PC-9 (cell line): ENCODE results near the gene TRIM38. TPM values are rescaled to one million over a fixed set of nuclear protein-coding genes. Genes with fewer than 3 reads are reported as not detected.

Source experiments
- BruUV-seq: library from RNA; stranded (reverse); fragments of 400-500 nt; replicated peaks from 2 replicates; lab custom pipeline; 2021; lab: Mats Ljungman, UMichigan
- CTCF ChIA-PET: fragments of 300-600 bp; sonication (Branson Sonifier 250); formaldehyde crosslinking; loops from one replicate; lab custom pipeline; 2022; ENCODE audit warnings: antibody characterized with exemption; lab: Charles Lee
- POLR2A ChIA-PET: fragments of 300-600 bp; sonication (Branson Sonifier 250); formaldehyde crosslinking; loops from one replicate; lab custom pipeline; 2022; ENCODE audit warnings: antibody characterized with exemption; ENCODE audit not compliant: unreplicated experiment; lab: Charles Lee
- DNase-seq, 2 experiments: peaks; one replicate each; pipeline versions ENCODE4 v3.0.0 to v3.0.0-alpha.2; 2015 to 2022; ENCODE audit warnings: mixed read lengths in 1 of 2
- H2AFZ ChIP-seq: fragments of 200-600 bp; sonication (generic); 2 replicates; pipeline ENCODE4 v1.8.1; 2017; ENCODE audit warnings: antibody characterized with exemption
- H3F3A ChIP-seq: fragments of 200-600 bp; sonication (generic); 2 replicates; pipeline ENCODE4 v1.8.1; 2017; ENCODE audit warnings: antibody characterized with exemption, mild to moderate bottlenecking, low read depth; ENCODE audit not compliant: insufficient read depth
- H3K27ac ChIP-seq: fragments of 200-600 bp; sonication (generic); 2 replicates; pipeline ENCODE4 v1.6.1; 2016; ENCODE audit warnings: mixed run types
- H3K27me3 ChIP-seq: fragments of 200-600 bp; sonication (generic); 2 replicates; pipeline ENCODE4 v1.6.1; 2016; ENCODE audit warnings: low read depth, mixed run types; ENCODE audit not compliant: insufficient read depth
- H3K36me3 ChIP-seq: fragments of 200-600 bp; sonication (generic); 2 replicates; pipeline ENCODE4 v1.6.1; 2016; ENCODE audit warnings: low read depth, mixed run types
- H3K4me1 ChIP-seq: fragments of 200-600 bp; sonication (generic); replicated peaks from 2 replicates; pipeline ENCODE4 v1.6.1; 2016; ENCODE audit warnings: mixed run types; ENCODE audit not compliant: insufficient read depth
- H3K4me2 ChIP-seq: fragments of 200-600 bp; sonication (generic); 2 replicates; pipeline ENCODE4 v1.6.1; 2017; ENCODE audit warnings: mixed run types
- H3K4me3 ChIP-seq: fragments of 200-600 bp; sonication (generic); 2 replicates; pipeline ENCODE4 v1.6.1; 2016; ENCODE audit warnings: mixed run types
- H3K79me2 ChIP-seq: fragments of 200-600 bp; sonication (generic); 2 replicates; pipeline ENCODE4 v1.6.1; 2017; ENCODE audit warnings: low read depth, mixed run types
- H3K9me2 ChIP-seq: fragments of 200-600 bp; sonication (generic); 2 replicates; pipeline ENCODE4 v1.8.1; 2017; ENCODE audit warnings: mild to moderate bottlenecking; ENCODE audit not compliant: insufficient read depth
- H3K9me3 ChIP-seq: fragments of 200-600 bp; sonication (generic); 2 replicates; pipeline ENCODE4 v1.8.1; 2016; ENCODE audit warnings: low read depth; ENCODE audit not compliant: insufficient read depth
- H4K20me1 ChIP-seq: fragments of 200-600 bp; sonication (generic); 2 replicates; pipeline ENCODE4 v1.8.1; 2017; ENCODE audit not compliant: insufficient read depth
- CTCF ChIP-seq: fragments of 200-600 bp; sonication (generic); conservative IDR thresholded peaks from 2 replicates; pipeline ENCODE4 v1.6.1; 2017; ENCODE audit warnings: mixed run types, antibody characterized with exemption, mild to moderate bottlenecking, moderate library complexity
- EZH2 ChIP-seq: fragments of 200-600 bp; sonication (generic); IDR thresholded peaks from 2 replicates; pipeline ENCODE4 v1.8.0; 2017; ENCODE audit warnings: antibody characterized with exemption, low read depth
- intact Hi-C: fragments of 100-400 bp; cut with micrococcal nuclease; formaldehyde crosslinking; loops from one replicate; pipeline ENCODE4 v1.10.0; 2022; ENCODE audit not compliant: unreplicated experiment
- total RNA-seq: library from RNA; stranded (reverse); gene quantifications from 2 replicates; pipeline ENCODE4 v1.2.3, GENCODE V29; 2021

Gene TRIM38
- total RNA-seq, 1 experiment from 2014 or later: 31.3 TPM

GRCh38 chr6:25987845-25988244, 25.2 kb downstream of the TRIM38 start:
- CTCF ChIA-PET: no interaction called here
- Histone ChIP-seq H3K79me2 (no peaks in the 10 kb centered on the region), H4K20me1 (no peaks in the 10 kb centered on the region), H3K4me2 (no peak overlapping the region), H3K9me2 (no peaks in the 10 kb centered on the region), H2AFZ (no peak overlapping the region), H3F3A (peaks cover 17% of the 10 kb centered on the region), H3K4me3 (no peak overlapping the region), H3K9me3 (no peaks in the 10 kb centered on the region), H3K4me1 (peaks cover 6% of the 10 kb centered on the region; the same call in 1 of the 2 replicates), H3K27me3 (no peaks in the 10 kb centered on the region), H3K27ac (no peak overlapping the region), H3K36me3 (peaks cover 19% of the 10 kb centered on the region; the same call in 1 of the 2 replicates)
- BruUV-seq: no TSS peak
- intact Hi-C loops: no loop called here
- POLR2A ChIA-PET: no interaction called here
- TF ChIP-seq EZH2 (no peak), CTCF (no peak)
- DNase-seq: no peak

- no TSS peak for BruUV-seq
- no peaks in the 10 kb centered on the region for H4K20me1 ChIP-seq
- H3K9me2 ChIP-seq: no peaks in the 10 kb centered on the region
- peaks cover 21% of the 10 kb centered on the region for H3F3A ChIP-seq
- H3K4me3 ChIP-seq: no peak overlapping the region
- no peak overlapping the region for H3K27ac ChIP-seq
- POLR2A ChIA-PET: interaction anchor here (0.6 to 2.8 kb wide), 2 partner anchors 31 to 1278 kb away, joined by 6 to 63 read pairs; a partner anchor contains a TSS
- no peak for DNase-seq
- H3K4me2 ChIP-seq: no peak overlapping the region
- intact Hi-C loops: no loop called here
- no peaks in the 10 kb centered on the region for H3K27me3 ChIP-seq
- CTCF ChIA-PET: no interaction called here
- no peaks in the 10 kb centered on the region for H3K9me3 ChIP-seq
- H3K79me2 ChIP-seq: no peaks in the 10 kb centered on the region
- no peaks in the 10 kb centered on the region for H3K36me3 ChIP-seq
- TF ChIP-seq CTCF (no peak), EZH2 (no peak)
- no peak overlapping the region for H2AFZ ChIP-seq
- peaks cover 10% of the 10 kb centered on the region; the same call in 1 of the 2 replicates for H3K4me1 ChIP-seq
These were observed 27.7 kb downstream of the TRIM38 start for GRCh38 chr6:25990172-25990873.

- peaks cover 10% of the 10 kb centered on the region; the same call in 1 of the 2 replicates for H3K4me1 ChIP-seq
- ChIA-PET CTCF (interaction anchor here (0.6 to 1.5 kb wide), 5 partner anchors 10 to 30 kb away, joined by 3 to 5 read pairs (median 3); partner anchors contain the start of gene TRIM38), POLR2A (interaction anchor here (0.5 to 2.8 kb wide), 4 partner anchors 25 to 112 kb away, joined by 7 to 63 read pairs (median 8); a partner anchor contains a TSS)
- peaks cover 21% of the 10 kb centered on the region for H3F3A ChIP-seq
- intact Hi-C loops: loop anchor here (1.0 to 2.0 kb wide), 3 partner anchors 29 to 63 kb away; partner anchors contain the start of gene TRIM38
- BruUV-seq: TSS peak; percentile 2
- TF ChIP-seq EZH2 (no peak), CTCF (no peak)
- no peaks in the 10 kb centered on the region for H3K79me2 ChIP-seq
- H3K9me3 ChIP-seq: no peaks in the 10 kb centered on the region
- no peaks in the 10 kb centered on the region for H3K27me3 ChIP-seq
- no peaks in the 10 kb centered on the region for H4K20me1 ChIP-seq
- H3K9me2 ChIP-seq: no peaks in the 10 kb centered on the region
- peak; percentile 61 to 73 for DNase-seq
- H3K36me3 ChIP-seq: no peaks in the 10 kb centered on the region
- H3K4me2 ChIP-seq: peak overlapping the region; percentile 82
- H3K4me3 ChIP-seq: peak overlapping the region; percentile 83
- peak overlapping the region; percentile 97 for H2AFZ ChIP-seq
- H3K27ac ChIP-seq: peak overlapping the region; percentile 76
These were observed 29.3 kb downstream of the TRIM38 start for GRCh38 chr6:25991785-25992412.
